Neural progenitor cell (in vitro differentiated cells): Measurements from ENCODE around the gene USP51. TPM values are rescaled to one million over a fixed set of nuclear protein-coding genes. Genes with fewer than 3 reads are reported as not detected.

Experiments
- DNase-seq: peaks from one replicate; pipeline ENCODE4 v3.0.0-alpha.2; 2016; ENCODE audit warnings: low spot score
- H2AFZ ChIP-seq: fragments of 200-600 bp; sonication (generic); replicated peaks from 2 replicates; pipeline ENCODE4 v1.6.1; 2016; ENCODE audit warnings: antibody characterized with exemption
- H3F3A ChIP-seq: fragments of 200-600 bp; sonication (generic); 2 replicates; pipeline ENCODE4 v1.6.1; 2016; ENCODE audit warnings: antibody characterized with exemption, low read depth
- H3K27ac ChIP-seq: fragments of 200-600 bp; sonication (generic); 2 replicates; pipeline ENCODE4 v1.5.1; 2016; ENCODE audit warnings: mild to moderate bottlenecking
- H3K27me3 ChIP-seq: fragments of 200-600 bp; sonication (generic); 2 replicates; pipeline ENCODE4 v1.6.1; 2016; ENCODE audit warnings: mild to moderate bottlenecking, moderate library complexity
- H3K36me3 ChIP-seq: fragments of 200-600 bp; sonication (generic); 2 replicates; pipeline ENCODE4 v1.5.1; 2016
- H3K4me1 ChIP-seq: fragments of 200-600 bp; sonication (generic); 2 replicates; pipeline ENCODE4 v1.6.1; 2016; ENCODE audit warnings: mixed run types
- H3K4me2 ChIP-seq: fragments of 200-600 bp; sonication (generic); 2 replicates; pipeline ENCODE4 v1.6.1; 2016
- H3K4me3 ChIP-seq: fragments of 200-600 bp; sonication (generic); 2 replicates; pipeline ENCODE4 v1.5.1; 2016
- H3K79me2 ChIP-seq: fragments of 200-600 bp; sonication (generic); 2 replicates; pipeline ENCODE4 v1.6.1; 2016; ENCODE audit warnings: low read depth
- H3K9ac ChIP-seq: fragments of 200-600 bp; sonication (generic); 2 replicates; pipeline ENCODE4 v1.6.1; 2016
- H3K9me3 ChIP-seq: fragments of 200-600 bp; sonication (generic); 2 replicates; pipeline ENCODE4 v1.5.1; 2016; ENCODE audit warnings: low read depth
- H4K20me1 ChIP-seq: fragments of 200-600 bp; sonication (generic); 2 replicates; pipeline ENCODE4 v1.6.1; 2016; ENCODE audit warnings: low read depth
- H3K27ac Mint-ChIP-seq: 3 replicates; pipeline ENCODE4 v1.8.0; 2021; ENCODE audit warnings: mixed read lengths
- H3K27me3 Mint-ChIP-seq: 2 replicates; pipeline ENCODE4 v1.8.0; 2022; ENCODE audit warnings: low read depth, mild to moderate bottlenecking, inconsistent platforms, moderate library complexity, mixed read lengths; ENCODE audit not compliant: insufficient read depth
- H3K36me3 Mint-ChIP-seq: 3 replicates; pipeline ENCODE4 v1.8.0; 2021; ENCODE audit warnings: mixed read lengths
- H3K4me1 Mint-ChIP-seq: 3 replicates; pipeline ENCODE4 v1.8.0; 2021; ENCODE audit warnings: mixed read lengths
- H3K4me3 Mint-ChIP-seq: 3 replicates; pipeline ENCODE4 v1.8.0; 2021; ENCODE audit warnings: mild to moderate bottlenecking, moderate library complexity, mixed read lengths
- H3K9me3 Mint-ChIP-seq: 3 replicates; pipeline ENCODE4 v1.8.0; 2020; ENCODE audit warnings: mixed read lengths
- EZH2 ChIP-seq: fragments of 200-600 bp; sonication (generic); IDR thresholded peaks from 2 replicates; pipeline ENCODE4 v1.6.1; 2017; ENCODE audit warnings: antibody characterized with exemption, mild to moderate bottlenecking, moderate library complexity
- EZH2phosphoT487 ChIP-seq: fragments of 200-600 bp; sonication (generic); IDR thresholded peaks from 2 replicates; pipeline ENCODE4 v1.6.1; 2017; ENCODE audit warnings: antibody characterized with exemption
- total RNA-seq: library from RNA; depleted of rRNA; stranded (reverse); fragments of >200 nt; gene quantifications from 2 replicates; pipeline ENCODE4 v1.2.3, GENCODE V29; 2015; ENCODE audit warnings: low replicate concordance
- TF ChIP-seq, protein P1 (sequence below): fragments of 200-600 bp; sonication (generic); IDR thresholded peaks from 2 replicates; pipeline ENCODE4 v1.5.1; 2017; ENCODE audit warnings: antibody characterized with exemption, mild to moderate bottlenecking

USP51 gene
- total RNA-seq, 1 donor from 2014 or later, result 8.6 TPM

DNA sequence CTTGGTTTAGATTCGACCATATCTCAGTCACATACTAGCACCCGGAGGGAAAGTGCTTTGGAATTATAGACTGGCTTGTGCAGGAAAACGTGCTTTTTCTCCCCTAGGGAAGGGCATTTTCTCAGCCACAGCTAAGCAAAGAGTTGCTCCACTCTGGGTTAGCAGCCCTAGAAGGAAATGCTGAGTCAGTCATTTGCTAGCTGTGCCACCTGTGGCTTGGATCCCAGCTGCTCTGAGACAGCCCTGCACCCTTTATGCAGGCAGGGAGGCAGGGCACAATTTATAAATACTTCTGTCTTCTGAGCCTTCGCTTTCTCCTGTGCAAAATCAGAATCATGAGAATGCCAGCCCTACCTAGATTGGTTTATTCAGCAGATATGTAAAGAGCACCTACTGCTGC lies 1.3 kb upstream of the USP51 start:
- H3K4me1 ChIP-seq, result peaks cover 3% of the 10 kb centered on the region
- H3K27ac ChIP-seq, result no peak overlapping the region
- no peak overlapping the region for H3K9ac ChIP-seq
- no peak overlapping the region for H3K4me3 ChIP-seq
- Mint-ChIP-seq H3K36me3 (peaks cover 3% of the 10 kb centered on the region), H3K9me3 (peaks cover 6% of the 10 kb centered on the region), H3K27me3 (no peaks in the 10 kb centered on the region), H3K4me1 (peaks cover 18% of the 10 kb centered on the region), H3K4me3 (peak overlapping the region; percentile 92), H3K27ac (peak overlapping the region; percentile 50)
- DNase-seq, result no peak
- H3K36me3 ChIP-seq, result no peaks in the 10 kb centered on the region
- H3F3A ChIP-seq, result peaks cover 19% of the 10 kb centered on the region
- no peaks in the 10 kb centered on the region for H3K27me3 ChIP-seq
- H3K9me3 ChIP-seq, result no peaks in the 10 kb centered on the region
- no peaks in the 10 kb centered on the region for H3K79me2 ChIP-seq
- no peak for TF ChIP-seq EZH2phosphoT487
- TF ChIP-seq, protein P1, sequence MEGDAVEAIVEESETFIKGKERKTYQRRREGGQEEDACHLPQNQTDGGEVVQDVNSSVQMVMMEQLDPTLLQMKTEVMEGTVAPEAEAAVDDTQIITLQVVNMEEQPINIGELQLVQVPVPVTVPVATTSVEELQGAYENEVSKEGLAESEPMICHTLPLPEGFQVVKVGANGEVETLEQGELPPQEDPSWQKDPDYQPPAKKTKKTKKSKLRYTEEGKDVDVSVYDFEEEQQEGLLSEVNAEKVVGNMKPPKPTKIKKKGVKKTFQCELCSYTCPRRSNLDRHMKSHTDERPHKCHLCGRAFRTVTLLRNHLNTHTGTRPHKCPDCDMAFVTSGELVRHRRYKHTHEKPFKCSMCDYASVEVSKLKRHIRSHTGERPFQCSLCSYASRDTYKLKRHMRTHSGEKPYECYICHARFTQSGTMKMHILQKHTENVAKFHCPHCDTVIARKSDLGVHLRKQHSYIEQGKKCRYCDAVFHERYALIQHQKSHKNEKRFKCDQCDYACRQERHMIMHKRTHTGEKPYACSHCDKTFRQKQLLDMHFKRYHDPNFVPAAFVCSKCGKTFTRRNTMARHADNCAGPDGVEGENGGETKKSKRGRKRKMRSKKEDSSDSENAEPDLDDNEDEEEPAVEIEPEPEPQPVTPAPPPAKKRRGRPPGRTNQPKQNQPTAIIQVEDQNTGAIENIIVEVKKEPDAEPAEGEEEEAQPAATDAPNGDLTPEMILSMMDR, result no peak
- no peak for TF ChIP-seq EZH2
- no peaks in the 10 kb centered on the region for H4K20me1 ChIP-seq
- H2AFZ ChIP-seq, result no peak overlapping the region
- H3K4me2 ChIP-seq, result no peak overlapping the region

DNA sequence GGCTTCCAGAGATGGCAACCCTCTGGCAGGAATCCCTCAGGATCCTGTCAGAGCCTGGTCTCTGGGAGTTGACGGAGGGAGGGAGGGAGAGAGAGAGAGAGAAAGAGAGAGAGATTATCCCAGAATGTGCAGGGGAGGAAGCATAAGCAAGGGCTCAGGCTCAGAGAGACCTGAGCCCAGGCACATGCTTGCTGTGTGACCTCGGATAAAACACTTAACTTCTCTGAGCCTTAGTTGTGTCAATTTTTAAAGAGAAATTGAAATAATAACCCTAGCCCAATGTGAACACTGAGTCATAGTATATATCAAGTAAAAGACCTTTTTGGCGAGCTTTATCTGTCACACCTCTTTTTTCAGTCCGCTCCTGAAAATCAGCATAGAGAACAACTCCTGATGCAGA lies 473 bp upstream of the USP51 start:
- TF ChIP-seq EZH2 (no peak), EZH2phosphoT487 (no peak)
- TF ChIP-seq, protein P1, result no peak
- H3K27me3 Mint-ChIP-seq, result no peaks in the 10 kb centered on the region
- H3K4me3 Mint-ChIP-seq, result peak overlapping the region; percentile 92
- Histone ChIP-seq H4K20me1 (no peaks in the 10 kb centered on the region), H3K4me2 (peak overlapping the region; percentile 80), H3K27ac (peak overlapping the region; percentile 79), H3K9ac (no peak overlapping the region), H3K36me3 (no peaks in the 10 kb centered on the region), H2AFZ (peak overlapping the region; percentile 86), H3F3A (peaks cover 19% of the 10 kb centered on the region), H3K79me2 (no peaks in the 10 kb centered on the region), H3K4me1 (peaks cover 3% of the 10 kb centered on the region), H3K4me3 (peak overlapping the region; percentile 61), H3K27me3 (no peaks in the 10 kb centered on the region), H3K9me3 (no peaks in the 10 kb centered on the region)
- peak overlapping the region; percentile 95 for H3K27ac Mint-ChIP-seq
- H3K9me3 Mint-ChIP-seq, result peaks cover 6% of the 10 kb centered on the region
- no peak for DNase-seq
- H3K36me3 Mint-ChIP-seq, result peaks cover 3% of the 10 kb centered on the region
- peaks cover 18% of the 10 kb centered on the region for H3K4me1 Mint-ChIP-seq

DNA sequence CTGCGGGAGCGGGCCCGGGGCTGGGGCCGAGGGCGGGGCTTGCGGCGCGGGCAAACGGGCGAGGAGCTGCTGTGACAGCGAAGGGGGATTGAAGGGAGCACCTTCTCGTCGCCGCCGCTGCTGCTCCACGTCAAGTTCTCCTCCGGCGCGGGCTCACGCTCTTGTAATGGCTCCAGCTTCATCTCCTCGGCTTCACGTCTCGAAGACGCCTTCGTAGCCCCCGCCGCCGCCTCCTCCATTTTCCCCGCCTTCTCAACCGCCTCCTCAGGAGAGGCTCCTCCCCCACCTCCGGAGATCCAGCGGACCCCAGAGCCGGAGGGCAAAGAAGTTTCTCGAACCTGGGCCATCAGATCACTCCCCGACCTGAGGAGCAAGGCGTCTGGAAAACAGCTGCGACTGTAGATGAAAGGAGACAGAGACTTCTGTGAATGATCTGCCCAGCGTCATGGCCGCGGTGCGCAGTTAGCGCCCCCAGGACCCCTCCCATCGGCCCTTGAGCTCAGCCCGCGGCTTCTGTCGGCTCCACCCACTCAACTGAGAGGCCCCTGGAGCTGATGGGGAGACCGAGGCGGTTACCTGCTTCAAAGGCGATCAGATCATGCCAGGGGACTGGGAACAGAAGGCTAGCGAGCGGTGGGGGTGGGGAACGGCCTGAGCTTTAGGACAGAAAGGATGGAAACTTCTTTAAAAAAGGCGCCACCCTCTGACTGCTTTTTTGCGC lies 895 bp downstream of the USP51 start:
- Histone ChIP-seq H3K9me3 (no peaks in the 10 kb centered on the region), H3K9ac (no peak overlapping the region), H3K36me3 (no peaks in the 10 kb centered on the region), H3K79me2 (no peaks in the 10 kb centered on the region), H3K4me1 (peaks cover 3% of the 10 kb centered on the region), H3K4me3 (peak overlapping the region; percentile 61), H3F3A (peaks cover 19% of the 10 kb centered on the region), H2AFZ (peak overlapping the region; percentile 86), H3K27ac (peak overlapping the region; percentile 79), H3K4me2 (peak overlapping the region; percentile 80), H4K20me1 (no peaks in the 10 kb centered on the region), H3K27me3 (no peaks in the 10 kb centered on the region)
- Mint-ChIP-seq H3K27ac (peak overlapping the region; percentile 95), H3K27me3 (peaks cover 3% of the 10 kb centered on the region), H3K9me3 (peaks cover 6% of the 10 kb centered on the region), H3K36me3 (peaks cover 3% of the 10 kb centered on the region), H3K4me3 (peak overlapping the region; percentile 92), H3K4me1 (peaks cover 18% of the 10 kb centered on the region)
- TF ChIP-seq EZH2phosphoT487 (no peak), EZH2 (no peak)
- TF ChIP-seq, protein P1, result no peak
- peak; percentile 62 for DNase-seq
